K562 (cell line): Measurements from ENCODE around the gene ZNF71.

Experiments
- POLR2AphosphoS5 ChIP-seq: IDR thresholded peaks from 2 replicates; pipeline ENCODE4 v1.6.1; 2011; ENCODE audit warnings: mild to moderate bottlenecking, low read depth, low read length, moderate library complexity; ENCODE audit not compliant: control insufficient read depth, insufficient read depth
- ZBTB49 ChIP-seq: sonication (generic); formaldehyde crosslinking; IDR thresholded peaks from 2 replicates; pipeline ENCODE4 v1.8.0; 2022; ENCODE audit warnings: missing genetic modification reagents, mild to moderate bottlenecking, borderline replicate concordance

DNA sequence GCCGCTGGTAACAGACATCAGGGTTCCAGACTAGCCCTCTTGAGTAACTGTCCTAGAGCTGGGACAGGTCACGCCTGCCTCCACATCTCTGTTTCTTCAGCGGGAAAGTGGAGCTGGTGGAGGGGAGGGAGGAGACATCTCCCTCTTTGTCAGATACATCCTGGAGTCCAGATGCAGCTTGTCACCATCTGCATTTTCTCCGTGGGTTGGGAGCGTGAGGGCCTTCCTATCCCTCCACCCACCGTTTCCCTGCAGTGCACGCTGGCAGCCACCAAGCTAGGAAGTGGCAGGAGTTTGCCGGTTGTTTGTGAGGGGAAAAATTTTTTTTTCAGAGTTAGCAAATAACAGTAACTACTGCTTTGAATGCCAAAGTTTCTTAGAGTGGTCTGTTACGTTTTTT, 27.9 kb downstream of the ZNF71 start:
- no peak for TF ChIP-seq POLR2AphosphoS5
- no peak for TF ChIP-seq ZBTB49 (CRISPR knock-in tag)
